GM23248 (cell line): ENCODE results near the gene TCOF1.

Experiments
- EZH2 ChIP-seq: fragments of 200-600 bp; sonication (generic); IDR thresholded peaks from 2 replicates; pipeline ENCODE4 v1.6.1; 2018; ENCODE audit warnings: antibody characterized with exemption, mild to moderate bottlenecking; ENCODE audit not compliant: insufficient read depth, poor library complexity, severe bottlenecking
- EZH2phosphoT487 ChIP-seq: fragments of 200-600 bp; sonication (generic); IDR thresholded peaks from 2 replicates; pipeline ENCODE4 v1.6.1; 2018; ENCODE audit warnings: antibody characterized with exemption, moderate library complexity, mild to moderate bottlenecking, low read depth; ENCODE audit not compliant: insufficient read depth

DNA sequence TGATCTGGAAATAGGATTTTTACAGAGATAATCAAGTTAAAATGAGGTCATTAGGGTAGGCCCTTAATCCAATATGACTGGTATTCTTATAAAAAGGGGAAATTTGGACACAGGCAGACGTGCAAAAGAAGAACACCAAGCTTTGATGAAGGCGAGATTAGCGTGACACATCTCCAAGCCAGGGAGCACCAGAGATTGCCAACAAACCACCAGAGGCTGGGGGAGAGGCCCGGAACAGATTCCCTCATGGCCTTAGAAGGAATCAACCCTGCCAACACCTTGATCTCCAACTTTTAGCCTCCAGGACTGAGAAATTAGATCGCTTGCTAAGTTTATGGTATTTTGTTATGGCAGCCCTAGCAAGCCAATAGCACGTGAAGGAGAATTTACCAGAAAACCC, 44.0 kb upstream of the TCOF1 start:
- TF ChIP-seq EZH2phosphoT487 (no peak), EZH2 (no peak)
